Left hindlimb (tissue), 1 donor: ENCODE data around the gene RC3H2.
"Not testable (repeated sequence)": the region's sequence is repeated elsewhere in the genome, so short reads cannot be mapped to it uniquely, and the experiment has no call there.

Experiments
- DNase-seq: peaks from one replicate; pipeline ENCODE4 v3.0.0-alpha.2; 2018

RC3H2 gene

GRCh38 chr9:122844137-122844536, 61.0 kb downstream of the RC3H2 start:
- DNase-seq, result no peak

GRCh38 chr9:122841501-122841900, 63.7 kb downstream of the RC3H2 start:
- no peak for DNase-seq

- DNase-seq, result not testable (repeated sequence)
These were observed 66.7 kb downstream of the RC3H2 start for GRCh38 chr9:122838441-122838840.

GRCh38 chr9:122837266-122837850, 67.8 kb downstream of the RC3H2 start:
- no peak for DNase-seq

GRCh38 chr9:122835313-122835731, 69.8 kb downstream of the RC3H2 start:
- DNase-seq, result no peak

GRCh38 chr9:122832194-122832593, 73.0 kb downstream of the RC3H2 start:
- no peak for DNase-seq

GRCh38 chr9:122828965-122829284, 76.2 kb downstream of the RC3H2 start:
- not testable (repeated sequence) for DNase-seq

GRCh38 chr9:122827761-122828093, 77.4 kb downstream of the RC3H2 start:
- no peak for DNase-seq

GRCh38 chr9:122822938-122823337, 82.2 kb downstream of the RC3H2 start:
- no peak for DNase-seq

GRCh38 chr9:122822056-122822455, 83.1 kb downstream of the RC3H2 start:
- no peak for DNase-seq

GRCh38 chr9:122821278-122821943, 83.7 kb downstream of the RC3H2 start:
- no peak for DNase-seq

GRCh38 chr9:122820490-122820845, 84.7 kb downstream of the RC3H2 start:
- DNase-seq, result no peak

GRCh38 chr9:122819791-122820489, 85.2 kb downstream of the RC3H2 start:
- DNase-seq, result no peak

- no peak for DNase-seq
These were observed 85.8 kb downstream of the RC3H2 start for GRCh38 chr9:122819326-122819725.

GRCh38 chr9:122816163-122816867, 88.8 kb downstream of the RC3H2 start:
- no peak for DNase-seq

- no peak for DNase-seq
These were observed 89.6 kb downstream of the RC3H2 start for GRCh38 chr9:122815544-122815943.

GRCh38 chr9:122814545-122814944, 90.6 kb downstream of the RC3H2 start:
- no peak for DNase-seq

- DNase-seq, result no peak
These were observed 92.4 kb downstream of the RC3H2 start for GRCh38 chr9:122812736-122813135.

- DNase-seq, result peak; percentile 59
These were observed 94.7 kb downstream of the RC3H2 start for GRCh38 chr9:122810306-122810946.

- not testable (repeated sequence) for DNase-seq
These were observed 95.9 kb downstream of the RC3H2 start for GRCh38 chr9:122809261-122809660.

- DNase-seq, result no peak
These were observed 97.0 kb downstream of the RC3H2 start for GRCh38 chr9:122808141-122808540.

- no peak for DNase-seq
These were observed 97.8 kb downstream of the RC3H2 start for GRCh38 chr9:122807271-122807900.

- DNase-seq, result no peak
These were observed 98.5 kb downstream of the RC3H2 start for GRCh38 chr9:122806661-122807060.
